HG03159 (cell line): ENCODE measurements around the gene LSM4.
A peak's percentile ranks its signal among the peaks of the same experiment; 100 is the strongest.

ENCODE experiments used
- ATAC-seq: cut with Tn5 transposase; IDR thresholded peaks from one replicate; pipeline ENCODE4 v1.9.1; 2021; ENCODE audit warnings: mild to moderate bottlenecking, moderate library complexity; ENCODE audit not compliant: unreplicated experiment

Gene LSM4

DNA sequence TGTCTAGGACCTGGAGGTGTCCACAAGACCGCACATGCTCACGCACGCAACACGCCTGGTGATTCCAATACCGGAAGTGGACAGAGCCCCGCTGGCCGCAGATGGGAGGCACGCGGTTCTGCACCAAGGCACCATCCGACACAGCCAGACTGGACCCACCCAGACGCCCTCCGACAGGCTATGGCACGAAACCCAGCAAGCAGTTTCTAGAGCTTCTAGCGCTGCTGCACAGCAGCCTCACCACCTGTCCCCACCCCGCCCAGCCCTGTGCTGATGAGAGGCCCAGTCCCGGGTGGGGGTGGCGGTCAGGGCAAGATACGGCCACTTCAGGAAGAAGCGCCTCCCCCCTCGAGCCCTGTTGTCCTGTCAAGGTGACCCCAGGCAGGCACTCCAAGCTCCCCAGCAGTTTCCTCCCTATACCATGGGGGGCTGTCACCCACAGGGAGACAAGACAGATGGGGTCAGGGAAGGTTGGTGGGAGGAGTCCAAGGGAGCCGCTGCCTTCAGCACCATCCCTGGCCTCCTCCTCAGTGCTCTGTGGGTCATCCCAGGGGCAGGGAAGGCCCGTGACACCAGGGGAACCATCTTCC, 11.3 kb downstream of the LSM4 start:
- no peak for ATAC-seq

DNA sequence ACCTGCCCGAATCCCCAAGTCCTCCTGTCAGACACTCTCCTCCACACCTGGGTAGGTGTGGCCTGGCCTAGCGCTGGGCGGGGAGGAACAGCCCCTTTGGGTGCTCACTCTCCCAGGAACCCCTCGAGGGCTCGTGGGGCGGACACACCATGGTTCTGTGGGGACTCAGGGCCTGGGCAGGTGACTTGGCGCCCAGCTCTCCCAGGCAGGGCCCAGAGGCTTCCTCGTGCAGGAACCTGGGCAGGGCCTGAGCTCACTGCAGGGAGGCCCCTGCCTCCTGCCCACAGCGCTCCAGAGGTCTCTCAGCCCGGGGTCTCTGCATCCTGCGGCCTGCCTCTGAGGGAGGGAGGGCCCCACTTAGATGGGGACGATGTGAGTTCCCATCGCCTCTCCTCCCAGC, 11.9 kb downstream of the LSM4 start:
- no peak for ATAC-seq

DNA sequence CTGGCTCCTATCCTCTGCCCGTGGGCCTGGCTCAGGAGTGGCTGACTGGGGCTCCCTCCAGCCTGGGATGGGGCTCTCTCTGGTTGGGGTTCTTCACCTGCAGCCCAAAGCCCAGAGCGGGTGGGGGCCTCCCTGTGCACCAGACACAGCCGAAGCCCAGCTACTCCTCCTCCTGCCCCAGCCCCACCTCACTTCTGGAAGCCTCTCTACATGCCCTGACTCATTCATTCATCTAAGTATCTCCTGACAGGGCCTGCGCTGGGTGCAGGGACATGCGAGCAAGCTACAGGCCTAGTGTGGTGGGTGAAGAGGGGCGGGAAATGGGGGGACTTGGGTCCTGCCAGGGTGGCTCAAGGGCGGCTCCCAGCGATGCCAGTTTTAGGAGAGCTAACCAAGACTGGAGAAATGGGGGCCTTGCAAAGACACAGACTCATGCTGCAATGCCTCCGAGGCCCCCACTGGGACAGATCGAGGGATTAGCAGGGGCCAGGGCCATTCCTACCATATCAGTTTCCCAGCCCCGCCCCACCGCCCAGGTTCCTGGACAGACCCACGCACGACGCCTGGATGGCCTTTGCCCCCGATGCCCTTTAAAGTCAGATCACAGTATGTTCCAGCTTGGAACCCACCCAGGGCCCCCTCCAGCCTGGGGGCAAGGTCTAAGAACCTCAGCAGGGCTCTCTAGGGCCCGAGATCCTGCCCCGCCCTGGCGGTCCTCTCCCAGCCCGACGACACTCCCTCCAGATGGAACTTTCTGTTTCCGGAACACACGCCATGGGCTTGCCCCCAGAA, 12.6 kb downstream of the LSM4 start:
- no peak for ATAC-seq

DNA sequence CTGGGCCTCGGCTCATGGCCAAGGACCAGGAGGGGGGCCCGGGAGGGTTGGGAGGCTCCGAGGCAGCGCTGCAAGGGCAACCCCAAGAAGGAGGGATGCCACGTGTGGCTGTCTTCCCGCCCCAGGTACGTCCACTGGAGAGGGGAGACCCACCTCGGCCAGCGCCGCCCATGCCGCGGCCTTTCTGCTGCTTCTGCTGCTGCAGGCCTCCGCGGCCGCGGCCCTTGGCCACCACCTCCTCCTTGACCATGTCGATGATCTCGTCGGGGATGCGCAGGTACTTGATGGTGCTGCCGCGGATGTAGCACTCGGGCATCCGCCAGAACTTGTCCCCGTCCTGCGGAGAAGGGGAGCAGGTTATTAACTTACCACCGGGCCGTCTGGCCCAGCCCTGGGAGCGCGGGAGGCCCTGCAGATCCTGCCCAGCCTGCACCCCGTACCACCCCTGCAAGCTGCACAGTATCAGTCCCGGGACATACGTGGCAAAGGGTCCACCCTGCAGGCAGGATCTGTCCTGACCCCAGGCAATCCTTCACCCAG, 13.3 kb downstream of the LSM4 start:
- no peak for ATAC-seq

DNA sequence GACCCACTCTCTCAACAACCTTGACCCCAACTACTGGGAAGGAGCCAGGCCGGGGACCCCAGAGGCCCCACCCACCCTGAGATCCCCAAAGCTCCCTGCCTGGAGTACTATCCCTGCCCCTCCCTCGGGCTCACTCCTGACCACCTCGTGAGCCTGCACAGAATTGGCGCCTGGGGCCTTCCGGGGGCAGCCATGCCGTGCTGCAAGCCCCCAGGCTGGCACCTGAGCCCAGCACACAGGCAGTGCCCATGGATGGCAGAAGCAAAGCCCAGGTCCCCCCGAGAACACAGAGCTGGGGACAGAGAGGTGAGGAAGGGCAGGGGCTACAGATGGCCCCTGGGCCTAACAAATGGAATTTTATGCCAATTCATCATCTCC, 13.9 kb downstream of the LSM4 start:
- no peak for ATAC-seq

DNA sequence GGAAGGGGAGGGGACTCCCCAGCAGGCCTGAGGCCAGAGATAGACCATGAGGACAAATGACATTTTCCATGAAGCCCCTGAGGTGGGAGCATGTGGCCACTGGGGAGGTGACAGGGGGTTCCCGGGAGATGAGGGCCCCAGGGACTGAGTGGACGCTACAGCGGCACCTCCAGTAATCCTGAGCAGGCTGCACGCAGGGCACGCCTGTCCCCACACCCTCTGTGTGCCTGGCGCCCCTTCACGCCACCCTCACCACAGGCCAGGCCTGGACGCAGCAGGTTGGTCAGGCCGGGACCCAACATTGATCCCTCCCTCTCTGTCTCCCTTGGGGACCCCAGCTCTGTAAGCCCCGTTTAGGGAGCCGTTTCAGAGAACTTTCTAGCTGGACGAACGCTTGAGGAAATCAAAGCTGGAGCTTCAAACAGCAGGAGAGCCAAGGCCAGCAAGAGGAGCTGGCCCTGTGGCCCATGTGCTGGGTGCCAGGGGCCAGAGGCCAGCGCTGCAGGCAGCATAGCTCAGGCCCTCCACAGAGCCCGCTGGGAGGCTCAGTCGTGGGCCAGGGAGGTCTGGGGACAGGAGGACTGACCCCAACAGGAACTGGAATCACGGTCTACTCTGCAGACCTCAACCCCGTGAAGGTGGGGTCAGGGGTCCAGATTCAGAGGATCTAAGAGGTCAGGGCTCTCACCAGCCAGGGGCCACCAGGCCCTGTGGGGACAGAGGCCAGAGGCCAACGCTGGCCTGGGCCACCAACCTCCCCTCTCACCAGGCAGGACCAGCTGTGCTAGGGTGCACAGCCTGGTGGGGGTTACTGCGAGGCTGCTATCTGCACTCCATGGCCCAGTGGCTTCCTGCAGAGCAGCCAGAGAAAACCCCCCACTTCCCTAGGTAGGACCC, 14.6 kb downstream of the LSM4 start:
- ATAC-seq = no peak

DNA sequence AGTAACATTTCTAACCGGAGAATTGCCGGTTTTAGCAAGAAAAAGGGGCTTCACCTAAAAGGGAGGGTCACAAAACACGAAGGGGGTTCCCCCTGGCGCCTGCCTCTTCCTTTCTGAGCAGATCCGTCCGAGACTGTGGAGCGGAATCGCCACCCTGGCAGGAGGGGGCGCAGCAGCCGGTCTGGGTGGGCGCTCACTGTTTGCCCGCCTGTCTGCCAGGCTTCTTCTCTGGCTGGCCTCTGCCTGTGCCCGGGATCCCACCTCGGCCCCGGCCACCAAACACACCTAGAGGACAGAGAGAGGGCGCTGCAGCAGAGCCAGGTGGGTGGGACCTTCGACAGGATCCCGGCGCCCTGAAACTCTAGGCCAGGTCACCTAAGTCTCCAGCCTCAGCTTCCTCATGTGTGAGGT, 15.6 kb downstream of the LSM4 start:
- no peak for ATAC-seq

DNA sequence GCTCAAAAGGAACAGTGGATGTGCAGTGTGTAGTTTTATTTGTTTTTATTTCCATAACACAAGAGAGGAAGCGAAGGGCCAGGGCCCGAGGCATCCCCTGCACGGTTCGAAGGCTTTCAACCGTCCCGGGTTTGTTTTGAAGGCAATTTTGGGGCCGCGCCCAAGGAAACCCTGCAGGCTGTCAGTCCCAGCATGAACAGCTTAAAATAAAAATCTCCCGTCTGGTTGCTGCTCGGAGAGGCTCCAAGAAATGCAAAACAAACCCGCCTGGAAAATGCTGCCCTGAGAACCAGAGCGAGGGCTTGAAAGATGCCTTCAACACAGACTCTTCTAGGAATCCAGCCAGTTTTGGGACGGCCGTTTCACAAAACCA, 16.0 kb downstream of the LSM4 start:
- no peak for ATAC-seq

DNA sequence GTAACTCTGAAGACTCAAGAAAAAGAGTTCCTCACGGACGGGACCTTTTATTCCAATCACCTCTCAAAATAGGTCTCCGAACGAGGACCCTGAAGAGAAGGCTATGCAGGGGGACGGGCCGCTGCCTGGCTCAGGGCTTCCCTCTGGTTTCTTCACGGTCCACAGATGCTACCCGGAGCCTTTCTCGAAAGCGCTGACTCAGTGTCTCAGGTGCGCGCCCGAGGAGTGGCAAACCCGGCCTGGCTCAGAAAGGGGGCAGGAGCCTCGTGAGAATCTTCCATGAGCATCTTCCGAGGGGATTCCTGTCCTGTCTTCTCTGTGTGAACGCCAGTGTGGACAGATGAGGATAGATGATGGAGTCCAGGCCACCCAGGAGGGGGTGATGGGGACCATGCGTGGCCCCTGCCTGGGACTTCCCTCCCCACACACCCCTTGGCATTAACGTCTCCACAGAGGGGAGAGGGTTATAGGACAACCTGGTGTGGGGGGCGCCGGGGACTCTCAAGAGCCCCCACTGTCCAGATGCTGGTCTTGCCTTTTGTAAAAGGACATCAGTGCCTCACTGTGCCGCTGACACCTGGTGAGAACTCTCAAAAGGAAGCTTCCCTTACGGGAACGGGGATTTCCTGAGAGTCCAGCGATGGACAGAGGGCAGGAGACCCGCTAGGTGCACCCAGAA, 16.5 kb downstream of the LSM4 start:
- no peak for ATAC-seq

DNA sequence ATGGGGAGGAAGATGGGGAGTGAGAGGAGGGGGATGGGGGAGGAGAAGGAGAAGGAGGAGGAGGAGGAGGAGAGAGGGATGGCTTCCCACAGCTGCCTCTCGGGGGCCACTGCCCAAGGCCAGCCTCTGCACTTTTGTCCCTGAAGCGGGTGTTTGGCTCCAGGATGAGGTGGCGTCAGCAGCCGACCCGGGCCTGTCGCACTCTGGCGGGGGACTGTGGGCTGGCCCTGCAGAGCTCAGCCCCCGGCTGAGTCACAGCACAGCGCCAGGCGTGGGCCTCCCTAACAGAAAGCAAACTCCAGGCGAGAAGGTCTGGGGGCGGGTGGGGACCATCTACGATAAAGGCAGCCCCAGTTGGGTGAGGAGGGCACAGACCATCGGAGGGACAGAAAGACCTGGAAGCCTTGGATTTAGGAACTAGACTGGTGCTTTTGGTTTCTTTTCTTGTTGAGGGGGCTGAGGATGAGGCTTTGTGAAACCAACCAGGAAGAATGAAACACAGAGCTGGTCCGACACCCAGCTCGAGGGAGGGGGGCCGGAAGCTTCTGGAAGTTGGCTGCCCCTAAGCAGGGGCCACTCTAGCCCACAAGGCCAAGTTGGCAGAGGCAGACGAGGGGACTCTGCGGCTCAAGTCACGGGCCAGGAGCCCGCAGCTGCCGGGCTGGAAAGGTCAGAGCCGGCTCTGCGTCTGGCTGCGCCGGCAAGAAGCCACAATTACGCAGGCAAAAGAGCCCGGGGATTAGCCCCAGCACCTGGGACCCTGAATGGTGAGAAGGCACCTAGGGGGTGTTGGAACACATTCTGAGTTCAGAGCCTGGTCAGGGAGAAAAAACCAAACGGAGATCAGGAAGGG, 18.2 kb downstream of the LSM4 start:
- ATAC-seq = peak; percentile 48

DNA sequence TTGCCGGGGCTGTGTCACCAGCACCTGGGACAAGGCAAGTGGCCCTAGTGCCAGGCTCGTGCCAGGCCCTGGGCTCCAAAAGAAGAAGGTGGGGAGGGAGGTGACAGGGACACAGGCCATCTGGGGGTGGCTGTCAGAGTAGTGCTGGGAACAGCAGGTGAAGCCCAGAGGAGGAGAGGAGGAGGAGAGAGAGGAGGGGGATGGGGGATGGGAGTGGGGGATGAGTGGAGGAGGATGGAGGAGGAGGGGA, 18.7 kb downstream of the LSM4 start:
- no peak for ATAC-seq

DNA sequence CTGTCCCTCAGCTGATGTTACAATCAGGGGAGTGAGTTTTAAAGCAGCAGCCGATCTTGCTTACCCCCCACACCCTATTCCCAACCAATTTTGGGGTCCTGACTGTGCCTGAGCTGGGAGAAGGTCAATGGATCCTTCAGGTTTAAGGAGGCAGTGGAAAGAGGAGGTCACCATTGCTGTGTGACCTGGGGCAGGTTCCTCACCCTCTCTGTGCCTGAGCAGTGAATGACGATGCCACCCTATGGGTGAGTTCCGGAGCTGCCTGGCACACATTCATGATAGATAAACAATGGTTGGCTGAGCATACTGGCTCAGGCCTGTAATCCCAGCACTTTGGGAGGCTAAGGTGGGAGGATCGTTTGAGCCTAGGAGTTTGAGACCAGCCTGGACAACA, 21.2 kb downstream of the LSM4 start:
- ATAC-seq = no peak

DNA sequence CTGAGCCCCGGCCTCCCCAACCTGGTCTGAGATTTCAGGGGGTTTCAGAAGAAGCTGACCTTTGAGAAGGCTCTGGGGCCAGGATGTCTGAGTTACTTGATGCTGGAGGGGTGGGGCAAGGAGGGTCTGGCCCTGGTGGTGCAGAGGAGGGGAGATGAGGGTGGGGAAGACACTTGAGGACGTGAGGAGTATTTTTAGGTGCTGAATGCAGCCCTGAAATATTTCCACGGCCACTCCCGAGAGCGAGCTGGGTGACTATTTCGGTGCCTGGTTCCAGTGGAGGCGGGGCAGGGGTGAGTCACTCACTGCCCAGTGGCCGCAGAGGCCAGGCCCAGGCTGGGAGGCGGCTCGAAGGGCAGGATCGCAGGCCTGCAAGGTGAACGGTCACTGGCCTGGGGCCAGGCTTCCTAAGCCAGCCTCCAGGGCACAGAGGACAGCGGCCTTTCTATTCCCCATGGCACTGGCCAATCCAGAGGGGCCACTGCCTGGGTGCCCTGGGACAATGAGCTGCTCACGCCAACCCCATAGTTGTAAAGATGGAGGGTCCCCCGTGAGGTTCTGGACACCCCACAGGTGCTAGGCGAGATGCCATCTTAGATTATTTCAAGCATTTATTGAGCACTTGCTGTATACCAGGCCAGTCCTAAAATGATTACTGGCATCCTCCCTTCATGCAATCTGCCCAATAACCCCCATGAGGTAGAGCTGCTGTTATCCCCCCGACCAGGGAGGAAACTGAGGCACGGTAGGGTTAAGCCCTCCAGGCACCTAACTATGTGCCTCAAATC, 21.8 kb downstream of the LSM4 start:
- no peak for ATAC-seq

DNA sequence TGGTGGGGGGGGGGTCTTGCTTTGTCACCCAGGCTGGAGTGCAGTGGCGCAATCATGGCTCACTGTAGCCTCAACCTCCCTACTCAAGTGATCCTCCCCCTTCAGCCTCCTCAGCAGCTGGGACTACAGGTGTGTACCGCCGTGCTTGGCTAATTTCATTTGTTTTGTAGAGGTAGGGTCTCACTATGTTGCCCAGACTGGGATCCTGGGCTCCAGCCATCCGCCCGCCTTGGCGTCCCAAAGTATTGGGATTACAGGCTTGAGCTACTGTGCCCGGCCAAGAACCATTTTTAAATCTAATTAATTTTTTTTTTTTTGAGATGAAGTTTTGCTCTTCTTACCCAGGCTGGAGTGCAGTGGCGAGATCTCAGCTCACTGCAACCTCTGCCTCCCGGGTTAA, 23.2 kb downstream of the LSM4 start:
- no peak for ATAC-seq

DNA sequence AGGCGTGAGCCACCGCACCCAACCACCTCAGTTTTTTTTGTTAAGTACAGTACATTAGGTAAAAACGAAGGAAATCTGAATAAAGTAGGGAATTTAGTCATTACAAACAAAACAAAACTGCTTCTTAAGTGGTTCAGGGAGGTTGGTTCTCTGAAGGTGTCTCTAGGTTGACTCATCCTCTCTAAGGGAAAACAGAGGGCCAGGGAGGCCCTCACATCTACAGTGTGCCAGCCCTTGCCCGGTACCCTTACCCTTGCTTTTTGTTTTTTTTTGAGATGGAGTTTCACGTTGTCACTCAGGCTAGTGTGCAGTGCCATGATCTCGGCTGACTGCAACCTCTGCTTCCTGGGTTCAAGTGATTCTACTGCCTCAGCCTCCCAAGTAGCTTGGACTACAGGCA, 24.3 kb downstream of the LSM4 start:
- ATAC-seq = no peak

DNA sequence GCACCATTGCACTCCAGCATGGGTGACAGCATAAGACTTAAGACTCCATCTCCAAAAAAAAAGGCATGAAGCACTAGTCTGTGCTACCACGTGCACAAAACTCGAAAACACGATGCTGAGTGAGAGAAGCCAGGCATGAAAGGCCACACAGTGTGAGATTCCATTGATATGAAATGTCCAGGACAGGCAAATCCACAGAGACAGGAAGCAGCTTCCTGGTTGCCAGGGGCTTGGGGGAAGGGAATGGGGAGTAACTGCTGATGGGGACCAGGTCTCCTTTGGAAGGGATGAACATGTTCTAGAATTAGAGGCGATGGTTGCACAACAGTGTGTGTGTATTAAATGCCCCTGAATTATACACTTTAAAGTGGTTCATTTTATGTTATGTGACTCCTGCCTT, 25.6 kb downstream of the LSM4 start:
- ATAC-seq = no peak

DNA sequence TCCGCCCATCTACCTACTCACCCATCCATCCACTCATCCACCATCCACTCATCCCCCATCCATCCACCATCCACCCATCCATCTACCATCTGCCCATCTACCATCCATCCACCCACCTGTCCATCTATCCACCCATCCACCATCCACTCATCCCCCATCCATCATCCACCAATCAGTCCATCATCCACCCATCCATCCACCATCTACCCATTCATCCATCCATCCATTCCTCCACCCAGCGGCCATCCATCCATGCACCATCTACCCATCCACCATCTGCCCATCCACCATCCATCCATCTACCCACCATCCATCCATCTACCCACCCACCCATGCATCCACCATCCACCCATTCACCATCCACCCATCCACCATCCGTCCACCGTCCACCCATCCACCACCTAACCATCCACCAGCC, 27.8 kb downstream of the LSM4 start:
- ATAC-seq = no peak

DNA sequence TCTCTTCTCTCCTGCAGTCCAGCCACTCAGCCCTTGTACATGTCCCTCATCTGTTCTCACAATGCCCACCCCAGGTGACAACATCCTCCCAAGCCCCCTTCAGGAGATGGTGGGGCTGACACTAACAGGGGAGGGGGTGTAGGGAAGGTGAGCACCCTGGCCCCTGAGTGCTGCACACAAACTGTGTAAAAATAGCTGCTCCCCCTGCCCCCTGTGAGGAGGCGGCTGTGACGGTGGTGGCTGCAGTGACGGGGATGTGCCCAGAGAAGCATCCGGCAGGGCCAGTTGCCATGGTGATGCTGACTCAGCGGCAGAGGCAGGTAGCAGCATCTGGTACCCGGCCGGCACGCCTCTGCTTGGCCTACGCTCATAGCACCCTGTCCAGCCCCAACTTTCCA, 28.4 kb downstream of the LSM4 start:
- no peak for ATAC-seq

DNA sequence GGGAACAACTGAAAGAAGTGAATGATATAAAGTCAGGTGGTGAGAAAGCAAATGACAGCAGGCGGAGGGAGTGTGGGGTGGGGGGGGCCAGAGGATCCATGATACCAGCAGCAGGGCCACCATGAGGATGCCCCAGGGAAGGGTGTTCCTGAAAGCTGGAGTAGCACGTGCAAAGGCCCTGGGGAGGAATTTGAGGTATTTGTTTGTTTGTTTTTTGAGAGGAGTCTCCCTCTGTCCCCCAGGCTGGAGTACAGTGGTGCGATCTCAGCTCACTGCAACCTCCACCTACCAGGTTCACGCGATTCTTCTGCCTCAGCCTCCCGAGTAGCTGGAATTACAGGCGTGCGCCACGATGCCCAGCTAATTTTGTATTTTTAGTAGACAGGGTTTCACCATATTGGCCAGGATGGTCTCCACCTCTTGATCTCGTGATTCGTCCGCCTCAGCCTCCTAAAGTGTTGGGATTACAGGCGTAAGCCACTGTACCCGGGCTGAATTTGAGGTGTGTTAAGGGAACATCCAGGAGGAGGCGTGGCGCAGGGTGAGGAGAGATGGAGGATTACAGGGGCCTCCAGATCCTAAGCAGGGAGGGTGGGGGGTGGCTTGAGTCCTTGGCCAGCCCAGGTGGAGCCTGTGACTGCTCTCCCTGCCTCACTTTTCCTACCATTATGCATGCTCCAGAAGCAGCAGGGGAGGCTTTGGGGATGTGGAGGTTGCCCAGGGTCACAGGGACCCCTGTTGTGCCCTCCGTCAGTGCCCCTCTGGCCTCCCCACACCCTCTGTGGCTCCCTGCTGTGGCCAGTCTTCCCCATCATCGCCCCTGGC, 29.0 kb downstream of the LSM4 start:
- ATAC-seq = no peak
